Memory B cell (primary cell): ENCODE measurements around the gene CCDC197.

ENCODE experiments used
- ATAC-seq: fragments of 150-1000 bp; cut with Tn5 transposase; 2 replicates; pipeline ENCODE4 v1.10.0; 2021; ENCODE audit warnings: low read depth, mild to moderate bottlenecking, moderate library complexity
- DNase-seq, 2 donors: peaks; one replicate each; pipeline ENCODE4 v3.0.0; 2022; ENCODE audit warnings: low spot score in 2 of 2
- H3K27ac Mint-ChIP-seq: one replicate; pipeline ENCODE4 v1.8.0; 2022; ENCODE audit warnings: mild to moderate bottlenecking, moderate library complexity, mixed read lengths
- H3K27me3 Mint-ChIP-seq: one replicate; pipeline ENCODE4 v1.8.0; 2022; ENCODE audit warnings: mixed read lengths
- H3K36me3 Mint-ChIP-seq: one replicate; pipeline ENCODE4 v1.8.0; 2022; ENCODE audit warnings: mild to moderate bottlenecking, mixed read lengths
- H3K4me1 Mint-ChIP-seq: one replicate; pipeline ENCODE4 v1.8.0; 2022; ENCODE audit warnings: mixed read lengths
- H3K4me3 Mint-ChIP-seq: one replicate; pipeline ENCODE4 v1.8.0; 2022; ENCODE audit warnings: mild to moderate bottlenecking, moderate library complexity, mixed read lengths
- H3K9me3 Mint-ChIP-seq: one replicate; pipeline ENCODE4 v1.8.0; 2022; ENCODE audit warnings: mixed read lengths

CCDC197 gene

DNA sequence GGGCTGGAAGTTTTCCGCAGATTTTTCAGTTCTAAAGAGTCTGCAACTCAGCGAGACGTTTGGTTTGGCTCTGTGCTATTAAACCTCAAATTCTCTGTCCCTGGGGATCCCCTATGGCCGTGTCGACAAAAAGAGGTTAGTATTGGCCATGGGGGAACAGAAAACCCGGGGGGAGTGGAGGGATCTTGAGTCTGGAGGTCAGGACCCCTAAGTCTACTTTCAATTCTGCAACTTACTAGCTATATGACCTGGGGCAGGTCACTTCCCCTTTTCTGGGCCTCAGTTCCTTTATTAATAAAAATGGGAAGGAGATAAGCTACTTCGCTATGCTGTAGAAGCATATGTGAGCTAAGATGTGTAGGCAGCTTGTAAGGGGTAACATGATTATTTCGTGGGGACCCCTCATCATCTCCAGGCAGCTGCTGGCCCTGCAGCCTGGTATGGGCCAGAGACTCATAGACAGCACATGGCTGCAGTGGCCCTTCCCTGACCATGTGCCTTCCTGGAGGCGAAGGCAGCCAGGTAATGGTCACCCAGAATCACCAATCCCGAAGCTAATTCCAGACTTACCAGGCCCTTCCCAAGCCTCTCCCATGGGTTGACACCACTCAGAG lies 29.4 kb upstream of the CCDC197 start:
- peak; percentile 49 to 56 for DNase-seq
- H3K27me3 Mint-ChIP-seq = no peaks in the 10 kb centered on the region
- peak overlapping the region; percentile 49 for H3K4me3 Mint-ChIP-seq
- peaks cover 5% of the 10 kb centered on the region for H3K9me3 Mint-ChIP-seq
- H3K36me3 Mint-ChIP-seq = peaks cover 3% of the 10 kb centered on the region
- ATAC-seq = peak; percentile 64
- peaks cover 53% of the 10 kb centered on the region for H3K4me1 Mint-ChIP-seq
- peak overlapping the region; percentile 10 for H3K27ac Mint-ChIP-seq

DNA sequence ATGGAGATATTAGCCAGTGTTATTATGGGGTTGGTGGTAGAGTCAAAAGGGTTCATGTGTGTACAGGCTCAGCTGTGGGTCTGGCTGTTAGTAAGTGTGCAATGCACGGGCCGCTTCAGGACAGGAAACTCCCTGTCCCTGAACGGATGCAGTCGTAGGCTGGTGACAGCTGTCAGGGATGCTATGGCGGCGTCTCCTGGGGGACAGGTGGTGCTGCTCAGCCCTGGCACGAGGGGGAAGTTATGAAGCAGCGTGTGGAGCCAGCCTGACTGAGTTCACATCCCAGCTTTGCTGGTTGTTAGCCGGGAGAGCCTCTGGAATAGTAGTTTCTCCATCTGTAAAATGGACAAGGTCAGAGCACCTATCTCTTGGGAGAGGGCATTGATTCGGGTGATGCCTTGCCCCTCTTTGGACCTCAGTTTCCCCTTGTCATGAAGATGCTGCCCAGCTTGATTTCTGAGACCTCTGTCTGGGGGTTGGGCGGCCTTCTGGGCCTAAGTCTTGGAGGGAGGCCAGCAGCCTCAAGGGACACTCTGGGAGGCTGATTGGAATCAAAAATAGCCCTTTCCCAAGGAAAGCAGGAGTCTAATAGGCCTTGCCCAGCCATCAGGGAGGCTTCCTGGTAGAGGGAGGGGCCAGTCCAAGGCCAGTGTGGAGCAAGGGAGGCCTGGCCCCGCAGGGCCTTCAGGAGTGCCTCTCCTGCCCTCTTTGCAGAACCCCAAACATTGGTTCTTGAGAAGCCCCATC lies 27.8 kb upstream of the CCDC197 start:
- H3K9me3 Mint-ChIP-seq = peaks cover 5% of the 10 kb centered on the region
- H3K4me1 Mint-ChIP-seq = peaks cover 41% of the 10 kb centered on the region
- H3K27me3 Mint-ChIP-seq = no peaks in the 10 kb centered on the region
- peak overlapping the region; percentile 6 for H3K4me3 Mint-ChIP-seq
- DNase-seq (no peak), ATAC-seq (peak; percentile 21)
- peaks cover 3% of the 10 kb centered on the region for H3K36me3 Mint-ChIP-seq
- H3K27ac Mint-ChIP-seq = peak overlapping the region; percentile 10

DNA sequence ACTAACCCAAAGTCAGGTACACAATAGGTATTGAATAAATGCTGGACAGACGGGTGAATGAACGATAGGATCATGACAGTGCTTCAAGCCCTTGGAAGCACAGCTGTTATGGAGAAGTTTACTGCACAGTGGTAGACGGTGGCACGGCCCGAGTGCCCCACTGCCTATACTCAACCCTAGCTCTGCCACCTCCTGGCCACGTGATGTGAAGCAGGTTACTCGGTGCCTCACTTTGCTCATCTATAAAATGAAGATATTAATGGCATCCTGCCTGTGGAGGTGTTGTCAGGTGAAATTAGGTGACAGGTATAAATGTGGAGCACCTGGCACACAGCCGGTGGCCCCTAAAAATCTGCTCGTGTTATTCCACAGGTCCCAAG lies 26.5 kb upstream of the CCDC197 start:
- H3K27me3 Mint-ChIP-seq = peaks cover 1% of the 10 kb centered on the region
- no peaks in the 10 kb centered on the region for H3K36me3 Mint-ChIP-seq
- ATAC-seq (peak; percentile 63), DNase-seq (peak; percentile 59 to 61)
- no peaks in the 10 kb centered on the region for H3K9me3 Mint-ChIP-seq
- H3K4me1 Mint-ChIP-seq = peaks cover 34% of the 10 kb centered on the region
- H3K4me3 Mint-ChIP-seq = peak overlapping the region; percentile 92
- peak overlapping the region; percentile 75 for H3K27ac Mint-ChIP-seq

DNA sequence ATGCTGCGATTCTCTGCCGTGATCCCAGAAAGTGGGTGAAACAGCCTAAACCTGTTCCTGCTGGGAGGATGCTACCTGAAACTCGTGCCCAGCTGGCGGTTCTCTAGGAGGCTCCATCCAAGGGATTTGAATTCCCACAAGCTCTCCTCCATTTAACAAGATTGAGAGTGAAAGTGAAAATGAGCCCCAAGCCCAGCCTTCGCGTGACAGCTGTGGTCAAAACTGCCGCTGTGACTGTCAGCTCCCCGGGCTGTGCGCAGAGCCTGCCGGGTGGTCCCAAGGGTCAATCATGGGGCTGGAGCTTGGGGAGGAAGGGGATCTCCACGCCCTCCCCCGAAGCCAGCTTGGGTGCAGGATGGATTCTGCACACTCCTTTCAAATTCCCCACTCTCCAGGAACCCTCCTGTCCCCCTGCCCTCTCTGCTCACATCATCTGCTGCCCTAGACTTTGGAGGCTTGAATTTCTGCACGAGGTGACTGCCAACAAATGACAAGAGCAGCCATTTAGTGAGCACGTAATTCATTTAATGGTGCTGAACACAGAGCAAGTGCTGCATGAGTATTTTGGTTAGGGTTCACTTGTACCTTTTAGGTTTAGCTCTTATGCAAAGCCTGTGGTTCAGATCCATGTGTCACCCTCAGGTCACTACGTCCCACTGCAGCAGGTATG lies 26.0 kb upstream of the CCDC197 start:
- Mint-ChIP-seq H3K4me3 (peak overlapping the region; percentile 92), H3K27me3 (peaks cover 6% of the 10 kb centered on the region), H3K27ac (peak overlapping the region; percentile 75), H3K4me1 (peaks cover 39% of the 10 kb centered on the region), H3K36me3 (peaks cover 1% of the 10 kb centered on the region), H3K9me3 (no peaks in the 10 kb centered on the region)
- ATAC-seq (peak; percentile 47), DNase-seq (peak; percentile 33 to 39)

DNA sequence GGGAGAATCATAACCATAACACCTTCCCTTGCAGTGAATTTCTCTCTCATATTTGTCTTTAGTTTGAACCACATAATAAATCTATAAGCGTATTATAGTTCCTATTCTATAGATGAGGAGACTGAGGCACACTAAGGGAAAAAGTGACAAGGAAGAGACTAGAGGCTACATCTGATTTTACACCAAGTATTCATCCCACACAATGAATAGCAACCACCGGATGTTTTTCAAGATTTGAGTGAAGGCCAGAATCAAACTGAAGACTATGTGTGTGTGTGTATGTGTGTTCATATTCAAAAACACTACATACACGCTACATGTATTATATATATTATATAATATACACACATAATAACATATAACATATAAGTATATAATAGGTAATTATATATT lies 25.5 kb upstream of the CCDC197 start:
- no peak for ATAC-seq
- Mint-ChIP-seq H3K4me1 (peaks cover 42% of the 10 kb centered on the region), H3K9me3 (peaks cover 1% of the 10 kb centered on the region), H3K27ac (peak overlapping the region; percentile 75), H3K36me3 (peaks cover 2% of the 10 kb centered on the region), H3K4me3 (peak overlapping the region; percentile 92), H3K27me3 (peaks cover 9% of the 10 kb centered on the region)
- DNase-seq = no peak

DNA sequence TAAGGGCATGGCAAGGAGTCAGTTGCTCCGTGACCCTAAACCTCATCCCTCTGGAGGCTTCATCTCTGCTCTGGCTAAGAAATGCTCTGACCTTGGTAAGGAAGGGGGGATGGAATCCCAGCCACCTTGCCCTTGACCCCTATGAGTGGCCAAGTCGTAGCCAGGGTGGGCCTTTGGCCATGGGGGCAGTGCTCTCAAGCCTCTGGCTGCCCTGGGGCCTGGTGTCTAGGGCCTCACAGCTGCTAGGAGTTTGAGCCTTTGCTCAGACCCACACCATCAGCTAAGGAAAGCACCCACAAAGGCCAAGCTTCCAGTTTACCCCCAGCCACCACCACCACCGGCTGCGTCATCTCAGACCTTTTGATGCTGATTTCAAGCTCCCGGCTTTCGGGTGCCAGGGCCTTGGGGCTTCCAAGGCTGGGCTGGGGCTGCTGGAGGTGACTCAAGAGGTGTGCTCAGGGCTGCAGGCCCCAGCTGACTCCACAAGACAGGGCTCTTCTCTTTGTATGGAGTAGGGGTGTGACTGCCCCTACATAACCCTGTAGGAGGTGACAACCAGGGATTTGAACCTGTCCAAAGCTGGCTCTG lies 24.4 kb upstream of the CCDC197 start:
- no peak for DNase-seq
- Mint-ChIP-seq H3K27ac (no peak overlapping the region), H3K36me3 (peaks cover 4% of the 10 kb centered on the region), H3K4me1 (peaks cover 45% of the 10 kb centered on the region), H3K27me3 (peaks cover 12% of the 10 kb centered on the region), H3K9me3 (peaks cover 5% of the 10 kb centered on the region), H3K4me3 (no peak overlapping the region)
- ATAC-seq = no peak

DNA sequence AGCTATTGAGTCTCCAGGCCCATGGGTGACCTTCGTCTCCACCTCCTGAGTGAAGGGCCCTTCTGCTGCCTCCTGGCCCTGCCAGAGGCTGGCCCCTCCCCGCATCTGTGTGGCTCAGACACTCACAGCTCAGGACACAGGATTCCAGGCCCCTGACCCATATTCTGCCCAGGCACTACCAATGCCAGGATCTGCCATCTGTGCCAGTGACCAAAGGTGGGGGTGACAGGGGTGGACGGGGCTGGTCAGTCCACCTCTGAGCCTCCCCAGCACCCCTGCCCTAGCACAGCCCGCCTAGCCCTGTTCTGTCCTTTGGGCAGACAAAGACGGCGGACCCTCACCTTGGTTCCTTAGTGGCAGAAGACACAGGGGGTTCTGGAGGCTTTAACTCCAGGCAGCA lies 23.5 kb upstream of the CCDC197 start:
- peaks cover 4% of the 10 kb centered on the region for H3K36me3 Mint-ChIP-seq
- peaks cover 12% of the 10 kb centered on the region for H3K27me3 Mint-ChIP-seq
- H3K4me3 Mint-ChIP-seq = no peak overlapping the region
- no peak overlapping the region for H3K27ac Mint-ChIP-seq
- peaks cover 5% of the 10 kb centered on the region for H3K9me3 Mint-ChIP-seq
- DNase-seq (no peak), ATAC-seq (no peak)
- peaks cover 40% of the 10 kb centered on the region for H3K4me1 Mint-ChIP-seq

DNA sequence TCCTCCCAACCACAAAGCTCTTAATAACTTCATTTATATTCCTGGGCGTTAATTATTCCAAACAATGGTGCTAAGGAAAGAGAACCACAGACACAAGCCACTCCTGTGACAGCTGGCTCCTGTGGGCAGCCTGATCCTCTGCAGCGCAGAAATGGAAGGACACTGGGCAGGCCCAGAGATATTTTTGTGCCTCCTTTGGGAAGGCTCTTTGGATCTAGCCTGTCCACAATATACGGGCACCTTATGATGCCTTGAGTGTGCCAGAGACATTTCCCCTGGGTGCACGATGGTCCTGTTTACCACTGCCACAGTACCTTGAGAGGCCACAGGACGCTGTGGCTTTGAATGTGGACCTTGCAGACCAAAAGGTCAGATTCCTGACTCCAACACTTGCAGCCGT lies 22.8 kb upstream of the CCDC197 start:
- H3K9me3 Mint-ChIP-seq = peaks cover 5% of the 10 kb centered on the region
- H3K4me3 Mint-ChIP-seq = no peak overlapping the region
- DNase-seq (no peak), ATAC-seq (no peak)
- H3K4me1 Mint-ChIP-seq = peaks cover 35% of the 10 kb centered on the region
- peaks cover 4% of the 10 kb centered on the region for H3K36me3 Mint-ChIP-seq
- no peak overlapping the region for H3K27ac Mint-ChIP-seq
- H3K27me3 Mint-ChIP-seq = peaks cover 12% of the 10 kb centered on the region

DNA sequence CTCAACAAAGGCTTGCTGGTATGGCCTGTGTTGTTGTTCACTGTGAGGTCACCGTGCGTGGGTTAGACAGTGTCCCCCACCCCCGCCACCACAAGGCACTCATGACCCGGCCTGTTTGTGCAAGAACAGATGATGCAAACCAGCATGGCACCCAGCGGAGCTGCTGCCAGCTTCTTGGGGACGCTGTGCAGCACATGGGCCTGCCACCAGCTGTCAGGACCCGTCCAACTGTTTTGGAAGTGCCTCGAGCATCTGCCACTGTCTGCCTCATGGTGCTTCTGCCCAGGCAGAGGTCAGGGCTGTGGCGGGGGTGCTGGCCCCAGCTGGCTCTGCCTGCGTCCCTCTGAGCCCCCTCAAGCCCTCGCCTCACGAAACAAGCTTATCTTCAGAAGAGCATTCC lies 22.3 kb upstream of the CCDC197 start:
- no peak for DNase-seq
- Mint-ChIP-seq H3K36me3 (peaks cover 4% of the 10 kb centered on the region), H3K9me3 (peaks cover 5% of the 10 kb centered on the region), H3K4me3 (no peak overlapping the region), H3K27ac (no peak overlapping the region), H3K27me3 (peaks cover 12% of the 10 kb centered on the region), H3K4me1 (peaks cover 35% of the 10 kb centered on the region)
- no peak for ATAC-seq

DNA sequence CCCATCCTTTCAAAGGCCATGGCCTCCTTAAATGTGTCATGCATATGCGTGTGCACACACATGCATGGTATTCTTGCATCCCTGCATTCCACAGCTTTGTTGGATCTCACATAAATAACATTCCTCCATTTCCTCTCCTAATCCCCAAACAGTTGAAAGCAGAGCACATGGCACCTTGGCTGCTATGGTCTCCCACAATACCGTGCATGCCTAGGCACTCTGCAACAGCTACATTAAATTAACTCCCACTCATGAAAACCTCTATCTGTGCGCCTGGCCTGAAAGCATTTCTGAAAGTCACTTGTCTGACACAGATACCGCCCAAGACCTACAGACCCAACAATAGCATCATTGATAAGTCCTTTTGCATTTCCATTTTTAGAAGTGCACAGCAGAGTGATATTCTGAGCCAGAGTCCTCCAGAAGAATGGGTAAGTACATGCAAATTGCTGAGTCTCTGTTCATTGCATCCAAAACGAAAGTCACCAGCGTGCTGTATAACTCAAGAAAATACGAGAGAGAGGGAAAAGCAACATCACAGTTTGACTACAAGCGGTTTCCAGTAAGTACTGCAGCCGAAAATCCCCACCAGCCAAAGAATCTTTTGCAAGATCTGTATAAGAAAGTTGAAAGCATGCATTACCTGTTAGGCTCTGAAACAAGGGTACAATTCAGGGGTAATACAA lies 21.2 kb upstream of the CCDC197 start:
- no peak for ATAC-seq
- H3K4me3 Mint-ChIP-seq = peak overlapping the region; percentile 60
- H3K4me1 Mint-ChIP-seq = peaks cover 28% of the 10 kb centered on the region
- peaks cover 5% of the 10 kb centered on the region for H3K9me3 Mint-ChIP-seq
- peaks cover 18% of the 10 kb centered on the region for H3K27me3 Mint-ChIP-seq
- no peak for DNase-seq
- H3K36me3 Mint-ChIP-seq = peaks cover 4% of the 10 kb centered on the region
- no peak overlapping the region for H3K27ac Mint-ChIP-seq

DNA sequence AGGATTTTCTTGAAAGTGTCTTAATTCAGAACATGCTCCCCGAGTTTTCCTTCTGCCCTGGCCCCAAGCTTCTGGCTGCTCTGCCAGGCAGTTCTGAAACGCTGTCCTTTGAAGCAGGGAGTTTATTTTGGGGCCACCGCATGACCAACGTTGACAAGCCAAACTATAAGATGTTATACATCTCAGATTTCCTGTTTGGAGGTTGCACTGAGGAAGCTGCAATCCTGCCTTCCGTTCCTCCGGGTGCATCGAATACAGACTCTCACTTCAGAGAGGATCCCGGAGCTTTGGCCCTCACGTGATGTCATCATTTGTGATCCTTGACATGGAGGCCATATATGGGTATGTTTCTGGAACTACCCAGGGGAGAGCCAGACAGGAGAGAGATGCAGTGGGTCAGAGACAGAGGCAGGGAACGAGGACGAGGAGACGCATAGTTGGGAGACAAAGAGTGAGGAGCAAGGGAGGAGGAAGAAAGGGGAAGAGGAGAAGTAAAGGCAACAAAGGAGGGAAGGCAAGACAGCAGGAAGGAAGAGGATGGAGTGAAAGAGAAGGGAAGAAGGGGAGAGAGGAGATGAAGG lies 20.5 kb upstream of the CCDC197 start, which contains the start of gene ASB2:
TSS of gene ASB2 (minus strand) at position 94 of the 581 bp plus-strand sequence. CDS start 12,031 bp downstream, outside the sequence.
- DNase-seq = no peak
- Mint-ChIP-seq H3K36me3 (peaks cover 4% of the 10 kb centered on the region), H3K4me1 (peaks cover 22% of the 10 kb centered on the region), H3K27ac (no peak within 1 kb of the TSS), H3K27me3 (peaks cover 21% of the 10 kb centered on the region), H3K4me3 (peak within 1 kb of the TSS; percentile 60), H3K9me3 (peaks cover 5% of the 10 kb centered on the region)
- no peak for ATAC-seq

DNA sequence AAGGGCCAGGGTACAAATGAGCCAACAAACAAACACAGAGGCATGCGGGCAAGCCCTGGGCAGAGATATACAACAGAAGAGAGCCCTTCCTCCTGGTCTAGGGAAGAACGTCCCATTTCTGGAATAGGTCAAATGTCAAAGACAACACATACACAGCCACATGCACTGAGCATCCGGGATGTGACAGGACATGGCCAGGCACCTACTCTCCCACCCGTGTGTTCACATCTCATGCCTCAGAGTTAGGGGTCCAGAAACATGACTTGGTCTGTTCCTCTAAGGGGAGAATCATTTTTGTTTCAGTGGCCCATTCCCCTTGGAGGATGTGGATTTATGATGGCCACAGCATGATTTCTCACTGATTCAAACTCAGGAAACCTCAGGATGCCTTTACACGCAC lies 19.9 kb upstream of the CCDC197 start:
- peaks cover 4% of the 10 kb centered on the region for H3K36me3 Mint-ChIP-seq

DNA sequence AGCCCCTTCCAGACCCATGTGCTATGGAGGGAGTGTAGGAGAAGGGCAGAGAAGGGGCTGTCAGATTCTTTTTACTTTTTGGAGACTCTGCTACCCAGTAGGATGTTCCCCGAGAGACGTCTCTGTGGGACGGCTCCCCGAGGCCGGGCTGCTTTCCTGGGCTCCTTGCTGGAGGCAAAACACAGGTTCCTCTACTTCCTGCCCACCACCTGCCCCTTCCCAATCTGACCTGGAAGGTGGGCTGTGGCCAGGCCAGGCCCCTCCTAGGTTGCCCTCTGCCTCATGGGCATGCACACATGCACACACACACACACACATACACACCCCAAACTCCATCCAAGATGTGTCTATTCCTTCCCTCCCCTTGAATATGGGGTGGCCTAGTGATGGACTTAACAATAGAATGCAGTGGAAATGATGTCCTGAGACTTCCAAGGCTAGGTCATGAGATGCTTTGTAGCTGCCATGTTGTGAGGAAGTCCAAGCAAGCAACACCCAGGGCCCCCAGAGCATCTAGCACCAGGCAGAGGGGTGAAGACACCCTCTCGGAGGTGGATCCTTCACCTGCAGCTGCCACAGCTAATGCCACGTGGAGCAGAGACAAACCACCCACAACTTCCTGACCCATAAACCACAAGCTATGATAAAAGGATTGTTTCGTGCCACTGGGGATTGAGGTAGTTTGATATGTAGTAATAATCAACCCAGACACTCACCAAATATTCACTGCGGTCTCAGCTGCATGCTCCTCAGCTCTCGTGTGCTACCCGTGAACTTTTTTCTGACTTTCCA lies 19.1 kb upstream of the CCDC197 start:
- peak in 1 of 2 donors; percentile 57 for DNase-seq
- H3K36me3 Mint-ChIP-seq = peaks cover 4% of the 10 kb centered on the region

More for the DNA sequence above, 19.9 kb upstream of the CCDC197 start:
- H3K27me3 Mint-ChIP-seq = peaks cover 21% of the 10 kb centered on the region
- ATAC-seq (no peak), DNase-seq (no peak)
- H3K4me1 Mint-ChIP-seq = peaks cover 19% of the 10 kb centered on the region
- peaks cover 5% of the 10 kb centered on the region for H3K9me3 Mint-ChIP-seq
- no peak overlapping the region for H3K27ac Mint-ChIP-seq
- no peak overlapping the region for H3K4me3 Mint-ChIP-seq

More for the DNA sequence above, 19.1 kb upstream of the CCDC197 start:
- Mint-ChIP-seq H3K4me3 (no peak overlapping the region), H3K27ac (no peak overlapping the region), H3K9me3 (peaks cover 5% of the 10 kb centered on the region), H3K27me3 (peaks cover 22% of the 10 kb centered on the region), H3K4me1 (peaks cover 19% of the 10 kb centered on the region)
- peak; percentile 97 for ATAC-seq
